IMR-90 (cell line): ENCODE results near the gene C16orf90. TPM values are rescaled to one million over a fixed set of nuclear protein-coding genes. Genes with fewer than 3 reads are reported as not detected.
A peak's percentile ranks its signal among the peaks of the same experiment; 100 is the strongest.

Experiments
- ATAC-seq: fragments of 200-7000 bp; cut with Tn5 transposase; 2 replicates; pipeline ENCODE4 v1.9.1; 2020; ENCODE audit warnings: low read depth, mild to moderate bottlenecking, moderate library complexity
- BruUV-seq: library from RNA; stranded (reverse); fragments of 400-500 nt; replicated peaks from 2 replicates; lab custom pipeline; 2021; lab: Mats Ljungman, UMichigan
- CTCF ChIA-PET: fragments of 300-600 bp; formaldehyde crosslinking; extraction: SDS; loops from one replicate; lab custom pipeline; 2021; ENCODE audit warnings: antibody characterized with exemption; lab: Yijun Ruan, JAX
- POLR2A ChIA-PET: fragments of 300-600 bp; sonication (Branson Sonifier 250); formaldehyde crosslinking; loops from one replicate; lab custom pipeline; 2022; ENCODE audit warnings: antibody characterized with exemption; ENCODE audit not compliant: unreplicated experiment; lab: Charles Lee
- DNase-seq: peaks from one replicate; pipeline ENCODE4 v3.0.0; 2013
- H2AFZ ChIP-seq: replicated peaks from 2 replicates; pipeline ENCODE3; 2013; ENCODE audit warnings: low read length, mild to moderate bottlenecking; ENCODE audit not compliant: poor library complexity
- H2AK5ac ChIP-seq: 2 replicates; pipeline ENCODE4 v1.6.1; 2013; ENCODE audit warnings: low read depth, low read length, inconsistent platforms
- H2AK9ac ChIP-seq: replicated peaks from 2 replicates; pipeline ENCODE3; 2013; ENCODE audit warnings: mild to moderate bottlenecking, low read depth, low read length, moderate library complexity; ENCODE audit not compliant: poor library complexity
- H2BK120ac ChIP-seq: 2 replicates; pipeline ENCODE4 v1.6.1; 2013; ENCODE audit warnings: low read depth, low read length, inconsistent platforms
- H2BK15ac ChIP-seq: 3 replicates; pipeline ENCODE4 v1.6.1; 2013; ENCODE audit warnings: low read depth, low read length, inconsistent platforms
- H2BK20ac ChIP-seq: 2 replicates; pipeline ENCODE4 v1.6.1; 2013; ENCODE audit warnings: low read depth, mild to moderate bottlenecking, inconsistent platforms, low read length, moderate library complexity
- H2BK5ac ChIP-seq: 2 replicates; pipeline ENCODE4 v1.6.1; 2013; ENCODE audit warnings: mild to moderate bottlenecking, low read depth, low read length, inconsistent platforms; ENCODE audit not compliant: poor library complexity, severe bottlenecking
- H3K14ac ChIP-seq: replicated peaks from 2 replicates; pipeline ENCODE4 v1.6.1; 2013; ENCODE audit warnings: low read depth, low read length, inconsistent platforms
- H3K18ac ChIP-seq: 2 replicates; pipeline ENCODE4 v1.6.1; 2013; ENCODE audit warnings: low read depth, low read length, control low read depth
- H3K23ac ChIP-seq: 2 replicates; pipeline ENCODE4 v1.6.1; 2013; ENCODE audit warnings: low read depth, low read length, inconsistent platforms
- H3K27ac ChIP-seq: 2 replicates; pipeline ENCODE4 v1.5.1; 2013; ENCODE audit warnings: mild to moderate bottlenecking, control low read depth, low read length; ENCODE audit not compliant: insufficient read depth
- H3K27me3 ChIP-seq: 2 replicates; pipeline ENCODE4 v1.6.1; 2013; ENCODE audit warnings: low read length; ENCODE audit not compliant: control insufficient read depth, insufficient read depth
- H3K36me3 ChIP-seq: 2 replicates; pipeline ENCODE4 v1.6.1; 2013; ENCODE audit warnings: low read length, mixed read lengths; ENCODE audit not compliant: control insufficient read depth, insufficient read depth
- H3K4ac ChIP-seq: 2 replicates; pipeline ENCODE4 v1.6.1; 2013; ENCODE audit warnings: low read depth, low read length, inconsistent platforms
- H3K4me1 ChIP-seq: 2 replicates; pipeline ENCODE4 v1.6.1; 2013; ENCODE audit warnings: low read length, mixed read lengths; ENCODE audit not compliant: control insufficient read depth, insufficient read depth
- H3K4me2 ChIP-seq: 2 replicates; pipeline ENCODE4 v1.6.1; 2013; ENCODE audit warnings: low read depth, mild to moderate bottlenecking, control low read depth, low read length, moderate library complexity
- H3K4me3 ChIP-seq: 2 replicates; pipeline ENCODE4 v1.5.1; 2013; ENCODE audit warnings: low read depth, mild to moderate bottlenecking, control low read depth, low read length, moderate library complexity; ENCODE audit not compliant: insufficient read depth
- H3K56ac ChIP-seq: 2 replicates; pipeline ENCODE4 v1.6.1; 2013; ENCODE audit warnings: low read length, inconsistent platforms; ENCODE audit not compliant: insufficient read depth; ENCODE audit errors: extremely low read depth
- H3K79me1 ChIP-seq, 2 experiments: 2 replicates each; pipeline ENCODE4 v1.6.1; 2013; ENCODE audit warnings: low read length in 2 of 2, inconsistent platforms in 1 of 2, low read depth in 1 of 2
- H3K9ac ChIP-seq: 2 replicates; pipeline ENCODE4 v1.6.1; 2013; ENCODE audit warnings: low read depth, low read length, control low read depth
- H3K9me1 ChIP-seq: 2 replicates; pipeline ENCODE4 v1.6.1; 2013; ENCODE audit warnings: low read length, inconsistent platforms; ENCODE audit not compliant: insufficient read depth
- H3K9me3 ChIP-seq: 2 replicates; pipeline ENCODE4 v1.6.1; 2013; ENCODE audit warnings: low read length; ENCODE audit not compliant: control insufficient read depth, insufficient read depth
- H4K20me1 ChIP-seq: 2 replicates; pipeline ENCODE4 v1.6.1; 2013; ENCODE audit warnings: low read length, inconsistent platforms; ENCODE audit not compliant: insufficient read depth
- H4K5ac ChIP-seq: 2 replicates; pipeline ENCODE4 v1.6.1; 2013; ENCODE audit warnings: mild to moderate bottlenecking, low read depth, low read length, control low read depth
- H4K8ac ChIP-seq, 2 experiments: 2 replicates each; pipeline ENCODE4 v1.6.1; 2013; ENCODE audit warnings: low read depth in 2 of 2, low read length in 2 of 2, control low read depth in 1 of 2, inconsistent platforms in 1 of 2
- H4K91ac ChIP-seq: 2 replicates; pipeline ENCODE4 v1.6.1; 2013; ENCODE audit warnings: low read depth, low read length, inconsistent platforms; ENCODE audit not compliant: insufficient read depth
- BHLHE40 ChIP-seq: fragments of 150-350 bp; IDR thresholded peaks from 2 replicates; pipeline ENCODE4 v1.6.1; 2016; ENCODE audit warnings: mild to moderate bottlenecking, low read depth, low read length
- FOS ChIP-seq: fragments of 150-350 bp; IDR thresholded peaks from 2 replicates; pipeline ENCODE4 v1.6.1; 2016; ENCODE audit warnings: low read depth, low read length
- MAFK ChIP-seq: IDR thresholded peaks from 2 replicates; pipeline ENCODE4 v1.6.1; 2012; ENCODE audit warnings: low read depth, low read length, improper control_type of control experiment
- MAZ ChIP-seq: IDR thresholded peaks from 2 replicates; pipeline ENCODE4 v1.6.1; 2012; ENCODE audit warnings: low read depth, mild to moderate bottlenecking, low read length, improper control_type of control experiment, moderate library complexity, borderline replicate concordance
- NFE2L2 ChIP-seq: fragments of 150-350 bp; IDR thresholded peaks from 2 replicates; pipeline ENCODE4 v1.6.1; 2016; ENCODE audit warnings: low read depth, mild to moderate bottlenecking, low read length
- RFX5 ChIP-seq: IDR thresholded peaks from 2 replicates; pipeline ENCODE4 v1.8.0; 2012; ENCODE audit warnings: low read depth, mild to moderate bottlenecking, low read length, moderate library complexity
- SMC3 ChIP-seq: fragments of 150-350 bp; IDR thresholded peaks from 2 replicates; pipeline ENCODE4 v1.6.1; 2016; ENCODE audit warnings: low read depth, mild to moderate bottlenecking, antibody characterized with exemption, low read length, moderate library complexity
- WGBS, 2 experiments: methylation state at CpG; one replicate each; pipeline versions ENCODE4 v1.1.5 to v1.1.7; 2013; ENCODE audit warnings: missing lambda C conversion rate in 2 of 2; ENCODE audit not compliant: insufficient read length in 1 of 2; ENCODE audit errors: extremely low coverage in 2 of 2; 5-methylcytosine and 5-hydroxymethylcytosine counted together
- dilution Hi-C: fragments of 300-500 bp; cut with HindIII; formaldehyde crosslinking; loops from one replicate; pipeline ENCODE4 v1.14.3; 2018; ENCODE audit warnings: low sequenced_read_pairs; ENCODE audit not compliant: unreplicated experiment
- in situ Hi-C: fragments of 300-500 bp; cut with MboI; formaldehyde crosslinking; loops from 3 replicates; pipeline ENCODE4 v1.14.3; 2019; ENCODE audit warnings: low sequenced_read_pairs, inconsistent platforms, mixed read lengths
- intact Hi-C: fragments of 100-400 bp; cut with micrococcal nuclease; formaldehyde crosslinking; loops from 2 replicates; pipeline ENCODE4 v1.10.0; 2022
- polyA plus RNA-seq, 3 experiments: library from polyadenylated mRNA; depleted of rRNA; stranded (reverse); fragments of >200 nt; gene quantifications; 2 replicates each; pipeline ENCODE4 v1.2.3, GENCODE V29; 2012; ENCODE audit warnings: low replicate concordance in 1 of 3
- total RNA-seq: library from RNA; depleted of rRNA; stranded (reverse); fragments of >200 nt; gene quantifications from 2 replicates; pipeline ENCODE4 v1.2.3, GENCODE V29; 2012

C16orf90 gene
- total and polyA plus RNA-seq, 2 of the 4 experiments (the other 2 are of a cell fraction), result not detected

DNA sequence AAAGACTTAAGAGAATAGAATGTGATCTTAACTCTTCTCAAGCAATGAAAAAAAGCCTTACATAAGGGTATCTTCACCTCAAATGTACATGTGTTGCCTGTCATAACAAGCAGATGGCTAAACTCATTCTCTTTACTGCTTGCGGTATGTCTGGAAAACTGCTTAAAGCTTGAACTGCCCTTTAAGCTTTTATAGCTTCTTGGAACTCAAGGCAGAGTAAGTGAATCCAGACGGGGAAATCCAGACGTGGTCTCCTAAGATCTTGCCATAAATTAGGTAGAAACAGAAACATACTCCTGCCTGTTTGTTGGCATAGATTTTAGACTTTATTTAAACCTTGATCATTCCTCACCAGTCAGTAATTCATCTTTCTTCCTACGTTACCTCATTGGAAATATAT lies 25.1 kb upstream of the C16orf90 start:
- no peaks in the 10 kb centered on the region for H3K9me1 ChIP-seq
- no peak overlapping the region for H2BK5ac ChIP-seq
- no peaks in the 10 kb centered on the region for H3K27me3 ChIP-seq
- H2AFZ ChIP-seq, result no peak overlapping the region
- dilution Hi-C loops (no loop called here), intact Hi-C loops (no loop called here), in situ Hi-C loops (no loop called here)
- TF ChIP-seq SMC3 (no peak), BHLHE40 (no peak), NFE2L2 (no peak), MAZ (no peak), FOS (no peak), MAFK (no peak), RFX5 (no peak)
- H3K4me2 ChIP-seq, result no peak overlapping the region
- no peak overlapping the region for H3K14ac ChIP-seq
- H3K18ac ChIP-seq, result no peak overlapping the region
- no peak overlapping the region for H3K4me3 ChIP-seq
- H3K4ac ChIP-seq, result no peak overlapping the region
- no peak overlapping the region for H3K23ac ChIP-seq
- peaks cover 1% of the 10 kb centered on the region; the same call in 1 of the 2 replicates for H3K4me1 ChIP-seq
- DNase-seq, result peak; percentile 62
- no peak overlapping the region for H3K9ac ChIP-seq
- H2BK15ac ChIP-seq, result no peak overlapping the region
- H4K5ac ChIP-seq, result no peak overlapping the region
- H4K91ac ChIP-seq, result no peak overlapping the region
- H2AK9ac ChIP-seq, result no peak overlapping the region
- H3K27ac ChIP-seq, result no peak overlapping the region; the same call in 1 of the 2 replicates
- H2AK5ac ChIP-seq, result no peak overlapping the region
- H4K8ac ChIP-seq, result no peak overlapping the region
- no TSS peak for BruUV-seq
- no peaks in the 10 kb centered on the region for H3K79me1 ChIP-seq
- H2BK120ac ChIP-seq, result no peak overlapping the region
- ChIA-PET CTCF (no interaction called here), POLR2A (no interaction called here)
- WGBS, 2 experiments, result 71% methylated on average over 1 of the region's 4 CpGs; no CpG with 5 or more reads in 1 of the 2 experiments
- H2BK20ac ChIP-seq, result no peak overlapping the region
- peaks cover 41% of the 10 kb centered on the region for H3K36me3 ChIP-seq
- H4K20me1 ChIP-seq, result no peaks in the 10 kb centered on the region
- H3K56ac ChIP-seq, result no peak overlapping the region
- ATAC-seq, result no peak
- H3K9me3 ChIP-seq, result no peaks in the 10 kb centered on the region
